PFSK-1 (cell line): Measurements from ENCODE around the gene LPCAT3.

Experiments used
- FOXP2 ChIP-seq: optimal IDR thresholded peaks from 2 replicates; pipeline ENCODE3; 2011; ENCODE audit warnings: borderline replicate concordance, control low read depth, inconsistent platforms; ENCODE audit not compliant: insufficient read depth; ENCODE audit errors: extremely low read length, extremely low read depth
- POLR2AphosphoS5 ChIP-seq: IDR thresholded peaks from 2 replicates; pipeline ENCODE4 v1.6.1; 2012; ENCODE audit warnings: low read depth, mild to moderate bottlenecking, control low read depth, low read length, moderate library complexity
- REST ChIP-seq, 2 experiments: IDR thresholded peaks; 2 replicates each; pipeline versions ENCODE4 v1.6.1 to v1.8.0; 2011 to 2012; ENCODE audit warnings: low read depth in 2 of 2, low read length in 2 of 2, control low read depth in 1 of 2, inconsistent platforms in 1 of 2, mild to moderate bottlenecking in 1 of 2, moderate library complexity in 1 of 2; ENCODE audit not compliant: insufficient read depth in 1 of 2
- SIN3A ChIP-seq: IDR thresholded peaks from 2 replicates; pipeline ENCODE4 v1.6.1; 2012; ENCODE audit warnings: mild to moderate bottlenecking, low read length, moderate library complexity, borderline replicate concordance; ENCODE audit not compliant: insufficient read depth
- TAF1 ChIP-seq: IDR thresholded peaks from 2 replicates; pipeline ENCODE4 v1.6.1; 2012; ENCODE audit warnings: low read length, control low read depth, borderline replicate concordance; ENCODE audit not compliant: insufficient read depth

The LPCAT3 gene

GRCh38 chr12:6936194-6936635 lies 82.1 kb downstream of the LPCAT3 start:
- no peak for TF ChIP-seq FOXP2
- TF ChIP-seq POLR2AphosphoS5: no peak
- TF ChIP-seq TAF1: no peak
- no peak for TF ChIP-seq REST (IDR thresholded peaks at IDR 0.05; ENCODE audit: insufficient read depth in 1 of 2, low read depth in 2 of 2, low read length in 2 of 2)
- no peak for TF ChIP-seq SIN3A

DNA sequence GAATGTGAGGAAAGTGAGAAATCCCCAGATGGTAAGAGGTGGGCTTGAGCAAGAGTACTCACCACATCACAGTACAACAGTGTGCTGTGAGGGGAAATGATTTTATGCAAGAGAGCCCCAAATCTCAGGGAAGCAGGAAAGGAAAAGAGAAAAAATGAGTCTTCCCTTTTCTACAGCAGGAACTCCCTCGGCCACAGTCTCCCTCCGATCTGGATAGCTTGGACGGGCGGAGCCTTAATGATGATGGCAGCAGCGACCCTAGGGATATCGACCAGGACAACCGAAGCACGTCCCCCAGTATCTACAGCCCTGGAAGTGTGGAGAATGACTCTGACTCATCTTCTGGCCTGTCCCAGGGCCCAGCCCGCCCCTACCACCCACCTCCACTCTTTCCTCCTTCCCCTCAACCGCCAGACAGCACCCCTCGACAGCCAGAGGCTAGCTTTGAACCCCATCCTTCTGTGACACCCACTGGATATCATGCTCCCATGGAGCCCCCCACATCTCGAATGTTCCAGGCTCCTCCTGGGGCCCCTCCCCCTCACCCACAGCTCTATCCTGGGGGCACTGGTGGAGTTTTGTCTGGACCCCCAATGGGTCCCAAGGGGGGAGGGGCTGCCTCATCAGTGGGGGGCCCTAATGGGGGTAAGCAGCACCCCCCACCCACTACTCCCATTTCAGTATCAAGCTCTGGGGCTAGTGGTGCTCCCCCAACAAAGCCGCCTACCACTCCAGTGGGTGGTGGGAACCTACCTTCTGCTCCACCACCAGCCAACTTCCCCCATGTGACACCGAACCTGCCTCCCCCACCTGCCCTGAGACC lies 82.7 kb downstream of the LPCAT3 start:
- TF ChIP-seq TAF1: no peak
- TF ChIP-seq REST (IDR thresholded peaks at IDR 0.05; ENCODE audit: insufficient read depth in 1 of 2, low read depth in 2 of 2, low read length in 2 of 2): no peak

DNA sequence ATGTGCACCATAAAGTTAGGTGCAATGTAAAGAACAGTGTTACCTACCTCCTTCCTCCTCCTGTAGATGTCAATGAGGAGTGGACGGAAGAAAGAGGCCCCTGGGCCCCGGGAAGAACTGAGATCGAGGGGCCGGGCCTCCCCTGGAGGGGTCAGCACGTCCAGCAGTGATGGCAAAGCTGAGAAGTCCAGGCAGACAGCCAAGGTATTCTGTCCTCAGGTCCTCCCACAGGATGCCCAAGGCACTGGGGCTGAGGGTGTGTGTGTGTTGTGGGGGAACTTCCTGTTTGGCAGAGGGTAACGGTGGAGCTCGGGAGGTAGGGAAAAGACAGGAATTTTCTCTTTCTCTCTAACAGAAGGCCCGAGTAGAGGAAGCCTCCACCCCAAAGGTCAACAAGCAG lies 84.2 kb downstream of the LPCAT3 start:
- no peak for TF ChIP-seq SIN3A
- peak; percentile 84 for TF ChIP-seq FOXP2
- no peak; the same call in 1 of the 2 replicates for TF ChIP-seq TAF1
- TF ChIP-seq REST (IDR thresholded peaks at IDR 0.05; ENCODE audit: insufficient read depth in 1 of 2, low read depth in 2 of 2, low read length in 2 of 2): no peak
- no peak for TF ChIP-seq POLR2AphosphoS5

GRCh38 chr12:6932766-6933165 lies 85.5 kb downstream of the LPCAT3 start:
- TF ChIP-seq FOXP2 (no peak), REST (IDR thresholded peaks at IDR 0.05; ENCODE audit: insufficient read depth in 1 of 2, low read depth in 2 of 2, low read length in 2 of 2) (no peak), TAF1 (no peak), SIN3A (no peak), POLR2AphosphoS5 (no peak)
